Right lobe of liver (tissue), 6 donors: ENCODE measurements around the gene TLL2. TPM values are rescaled to one million over a fixed set of nuclear protein-coding genes. Genes with fewer than 3 reads are reported as not detected.

Source experiments
- ATAC-seq, 4 donors: fragments of 200-7000 bp; cut with Tn5 transposase; one replicate each; pipeline ENCODE4 v1.9.1; 2020; ENCODE audit warnings: mild to moderate bottlenecking in 4 of 4, moderate library complexity in 4 of 4
- DNase-seq, 3 donors: peaks; one replicate each; pipeline ENCODE4 v3.0.0-alpha.2; 2020
- H3K27ac ChIP-seq, 3 donors: fragments of 200-600 bp; one replicate each; pipeline ENCODE4 v1.8.0; 2022
- H3K27me3 ChIP-seq, 2 donors: fragments of 200-600 bp; one replicate each; pipeline ENCODE4 v1.8.0; 2022
- H3K36me3 ChIP-seq, 4 donors: fragments of 200-600 bp; sonication (generic) in 1 of 4; one replicate each; pipeline versions ENCODE4 v1.5.1 to v1.8.0; 2017 to 2022; ENCODE audit warnings: control low read depth in 1 of 4
- H3K4me1 ChIP-seq, 4 donors: fragments of 200-600 bp; sonication (generic) in 1 of 4; one replicate each; pipeline versions ENCODE4 v1.5.1 to v1.8.0; 2017 to 2022; ENCODE audit warnings: control low read depth in 1 of 4
- H3K4me3 ChIP-seq, 3 donors: fragments of 200-600 bp; one replicate each; pipeline ENCODE4 v1.8.0; 2022
- H3K9me3 ChIP-seq, 4 donors: fragments of 200-600 bp; sonication (generic) in 1 of 4; one replicate each; pipeline versions ENCODE4 v1.5.1 to v1.8.0; 2017 to 2022; ENCODE audit warnings: control low read depth in 1 of 4
- CTCF ChIP-seq, 4 donors: fragments of 200-600 bp in 3 of 4; fragments of 450-650 bp in 1 of 4; IDR thresholded peaks; one replicate each; pipeline versions ENCODE4 v1.5.1 to v1.8.0; 2016 to 2022; ENCODE audit warnings: antibody characterized with exemption in 4 of 4, mild to moderate bottlenecking in 2 of 4
- POLR2A ChIP-seq: fragments of 450-650 bp; IDR thresholded peaks from one replicate; pipeline ENCODE4 v1.6.1; 2017; ENCODE audit warnings: antibody characterized with exemption, mild to moderate bottlenecking
- WGBS: methylation state at CpG from one replicate; pipeline ENCODE4 v1.1.6; 2018; ENCODE audit warnings: low coverage, low lambda C conversion rate; ENCODE audit not compliant: insufficient coverage; ENCODE audit errors: missing lambda C conversion rate; 5-methylcytosine and 5-hydroxymethylcytosine counted together
- intact Hi-C, 2 donors: fragments of 100-400 bp; cut with DNase I; formaldehyde crosslinking; loops; one replicate each; pipeline versions ENCODE4 v1.11.2 to v1.14.1; 2022
- total RNA-seq, 6 experiments: library from RNA; depleted of rRNA in 2 of 6; stranded (reverse); fragments of >200 nt in 2 of 6; fragmentation: NEBNext Ultra II Directional in 3 of 6; extraction: Animal tissue kit (Norgen Biotek cat#: 25700) in 3 of 6; gene quantifications; one replicate each; pipeline versions ENCODE4 v1.1.0 to v1.2.4, GENCODE V29; 2016 to 2023
- donor health status: DM: no; HTN: yes; CAD: no.
- donor health status: DM: no; HTN: no; CAD: no.
- donor health status: DM: no; HTN: no; CAD: no.
- donor health status: DM: no; HTN: yes; CAD: no.
- donor health status: DM: no; HTN: yes; CAD: no.

The TLL2 gene
- total RNA-seq, 6 experiments from 2014 or later = 0.11 to 0.14 TPM; not detected in 4

- no peaks in the 10 kb centered on the region for H3K36me3 ChIP-seq
- H3K27ac ChIP-seq = no peak overlapping the region
- ATAC-seq (no peak), DNase-seq (no peak)
- H3K4me3 ChIP-seq = no peak overlapping the region
- TF ChIP-seq POLR2A = no peak
- TF ChIP-seq CTCF (IDR thresholded peaks at IDR 0.05) = no peak
- H3K4me1 ChIP-seq = no peaks in the 10 kb centered on the region
- intact Hi-C loops = no loop called here
- no peaks in the 10 kb centered on the region for H3K9me3 ChIP-seq
- 92% methylated on average over 2 of the region's 6 CpGs for WGBS
- H3K27me3 ChIP-seq = no peaks in the 10 kb centered on the region
Measured at GRCh38 chr10:96360331-96360730, 153.4 kb downstream of the TLL2 start.

- H3K36me3 ChIP-seq = no peaks in the 10 kb centered on the region
- no peak for DNase-seq
- WGBS = 81% methylated on average over 6 of the region's 6 CpGs
- no peaks in the 10 kb centered on the region for H3K4me1 ChIP-seq
- H3K27me3 ChIP-seq = no peaks in the 10 kb centered on the region
- intact Hi-C loops = no loop called here
- H3K4me3 ChIP-seq = no peak overlapping the region
- H3K9me3 ChIP-seq = no peaks in the 10 kb centered on the region
- no peak for ATAC-seq
- no peak overlapping the region for H3K27ac ChIP-seq
- TF ChIP-seq POLR2A = no peak
- TF ChIP-seq CTCF (IDR thresholded peaks at IDR 0.05) = no peak
Measured at GRCh38 chr10:96359616-96360015, 154.1 kb downstream of the TLL2 start.

- intact Hi-C loops = no loop called here
- H3K36me3 ChIP-seq = no peaks in the 10 kb centered on the region
- no peak for DNase-seq
- no peaks in the 10 kb centered on the region for H3K4me1 ChIP-seq
- ATAC-seq = no peak
- H3K4me3 ChIP-seq = no peak within 1 kb of the TSS
- 52% methylated on average over 7 of the region's 7 CpGs for WGBS
- H3K27me3 ChIP-seq = no peaks in the 10 kb centered on the region
- no peaks in the 10 kb centered on the region for H3K9me3 ChIP-seq
- H3K27ac ChIP-seq = no peak within 1 kb of the TSS
- TF ChIP-seq POLR2A = no peak
Measured at GRCh38 chr10:96358851-96359540, 154.7 kb downstream of the TLL2 start, which contains the start of gene OPALIN. TSS of gene OPALIN (minus strand) at chr10:96359002. CDS start at chr10:96358896, 106 bp downstream.

GRCh38 chr10:96357038-96357620, 156.6 kb downstream of the TLL2 start:
- DNase-seq = no peak
- Histone ChIP-seq H3K4me1 (peaks cover 0 to 8% (median 0%) of the 10 kb centered on the region in 4 donors), H3K27me3 (no peaks in the 10 kb centered on the region), H3K9me3 (no peaks in the 10 kb centered on the region), H3K4me3 (no peak overlapping the region), H3K27ac (no peak overlapping the region), H3K36me3 (no peaks in the 10 kb centered on the region)
- TF ChIP-seq CTCF (IDR thresholded peaks at IDR 0.05) (no peak), POLR2A (no peak)
- ATAC-seq = no peak
- 45% methylated on average over 6 of the region's 8 CpGs for WGBS
- intact Hi-C loops = no loop called here

GRCh38 chr10:96352582-96352981, 161.1 kb downstream of the TLL2 start:
- H3K4me3 ChIP-seq = no peak overlapping the region
- H3K4me1 ChIP-seq = peaks cover 0 to 14% (median 0%) of the 10 kb centered on the region in 4 donors
- TF ChIP-seq POLR2A = no peak
- DNase-seq = no peak
- no peaks in the 10 kb centered on the region for H3K9me3 ChIP-seq
- intact Hi-C loops = no loop called here
- H3K27me3 ChIP-seq = no peaks in the 10 kb centered on the region
- H3K27ac ChIP-seq = no peak overlapping the region
- H3K36me3 ChIP-seq = no peaks in the 10 kb centered on the region
- WGBS = 43% methylated on average over 3 of the region's 4 CpGs
- ATAC-seq = peak in 1 of 4 donors; percentile 12
